ENCODE results near the gene RBM42. TPM values are rescaled to one million over a fixed set of nuclear protein-coding genes. Genes with fewer than 3 reads are reported as not detected.

Gene RBM42
- total and polyA plus RNA-seq, 9 of the 15 experiments (the other 6 are each of a cell fraction or from before 2014, with no cell fraction given): 5.7 to 149 (median 32.4) TPM

GRCh38 chr19:35628565-35629331 is at the start of gene RBM42 (continued):
- peak; percentile 73 for TF ChIP-seq ZZZ3 (IDR thresholded peaks at IDR 0.05)
- no peak for TF ChIP-seq MEF2A (IDR thresholded peaks at IDR 0.05; ENCODE audit: control insufficient read depth, low read depth, low read length)
- TF ChIP-seq ZNF324 (CRISPR knock-in tag; IDR thresholded peaks at IDR 0.05): peak; percentile 29; the same call in 1 of the 2 replicates
- TF ChIP-seq ZNF197 (CRISPR knock-in tag; IDR thresholded peaks at IDR 0.05; ENCODE audit: low read depth): no peak
- no peak for TF ChIP-seq ZNF717 (CRISPR knock-in tag; IDR thresholded peaks at IDR 0.05)
- no peak for TF ChIP-seq ZNF41 (CRISPR knock-in tag; conservative IDR thresholded peaks at IDR 0.05)
- TF ChIP-seq GMEB1 (CRISPR knock-in tag; IDR thresholded peaks at IDR 0.05): peak; percentile 67
- TF ChIP-seq PRMT5 (CRISPR knock-in tag; IDR thresholded peaks at IDR 0.05): no peak
- TF ChIP-seq GABPB2 (CRISPR knock-in tag; conservative IDR thresholded peaks at IDR 0.05): no peak; the same call in 1 of the 2 replicates
- no peak for TF ChIP-seq BRF1 (IDR thresholded peaks at IDR 0.05; ENCODE audit: borderline replicate concordance, extremely low read depth, insufficient read length)
- TF ChIP-seq, protein P1, sequence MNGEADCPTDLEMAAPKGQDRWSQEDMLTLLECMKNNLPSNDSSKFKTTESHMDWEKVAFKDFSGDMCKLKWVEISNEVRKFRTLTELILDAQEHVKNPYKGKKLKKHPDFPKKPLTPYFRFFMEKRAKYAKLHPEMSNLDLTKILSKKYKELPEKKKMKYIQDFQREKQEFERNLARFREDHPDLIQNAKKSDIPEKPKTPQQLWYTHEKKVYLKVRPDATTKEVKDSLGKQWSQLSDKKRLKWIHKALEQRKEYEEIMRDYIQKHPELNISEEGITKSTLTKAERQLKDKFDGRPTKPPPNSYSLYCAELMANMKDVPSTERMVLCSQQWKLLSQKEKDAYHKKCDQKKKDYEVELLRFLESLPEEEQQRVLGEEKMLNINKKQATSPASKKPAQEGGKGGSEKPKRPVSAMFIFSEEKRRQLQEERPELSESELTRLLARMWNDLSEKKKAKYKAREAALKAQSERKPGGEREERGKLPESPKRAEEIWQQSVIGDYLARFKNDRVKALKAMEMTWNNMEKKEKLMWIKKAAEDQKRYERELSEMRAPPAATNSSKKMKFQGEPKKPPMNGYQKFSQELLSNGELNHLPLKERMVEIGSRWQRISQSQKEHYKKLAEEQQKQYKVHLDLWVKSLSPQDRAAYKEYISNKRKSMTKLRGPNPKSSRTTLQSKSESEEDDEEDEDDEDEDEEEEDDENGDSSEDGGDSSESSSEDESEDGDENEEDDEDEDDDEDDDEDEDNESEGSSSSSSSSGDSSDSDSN (IDR thresholded peaks at IDR 0.05; ENCODE audit: borderline replicate concordance in 1 of 2, low read depth in 2 of 2, low read length in 2 of 2): peak in 1 of 2 experiments; percentile 56; a peak in 1 of 4 replicates
- TF ChIP-seq SIN3A (IDR thresholded peaks at IDR 0.05; ENCODE audit: borderline replicate concordance in 2 of 2, control insufficient read depth in 1 of 2, low read depth in 2 of 2, low read length in 2 of 2): peak; percentile 83 to 95
- TF ChIP-seq, protein P2, sequence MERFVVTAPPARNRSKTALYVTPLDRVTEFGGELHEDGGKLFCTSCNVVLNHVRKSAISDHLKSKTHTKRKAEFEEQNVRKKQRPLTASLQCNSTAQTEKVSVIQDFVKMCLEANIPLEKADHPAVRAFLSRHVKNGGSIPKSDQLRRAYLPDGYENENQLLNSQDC (CRISPR knock-in tag; IDR thresholded peaks at IDR 0.05): no peak
- no peak for TF ChIP-seq U2AF2 (optimal IDR thresholded peaks at IDR 0.05; ENCODE audit: low read depth, low read length)
- TF ChIP-seq XRCC3 (IDR thresholded peaks at IDR 0.05): no peak
- 0 out of 2 replicates have a peak, but pooled peaks have one; percentile 12 for TF ChIP-seq EP300 (IDR thresholded peaks at IDR 0.05; ENCODE audit: low read length)
- TF ChIP-seq HMGN3 (IDR thresholded peaks at IDR 0.05; ENCODE audit: borderline replicate concordance, extremely low read depth, insufficient read length, low read depth, low read length): no peak
- no peak for TF ChIP-seq THRB (CRISPR knock-in tag; conservative IDR thresholded peaks at IDR 0.05)
- no peak for TF ChIP-seq NR2C2 (CRISPR knock-in tag; IDR thresholded peaks at IDR 0.05)
- TF ChIP-seq NR2C2 (tag; IDR thresholded peaks at IDR 0.05): peak; percentile 67
- TF ChIP-seq, protein P3, sequence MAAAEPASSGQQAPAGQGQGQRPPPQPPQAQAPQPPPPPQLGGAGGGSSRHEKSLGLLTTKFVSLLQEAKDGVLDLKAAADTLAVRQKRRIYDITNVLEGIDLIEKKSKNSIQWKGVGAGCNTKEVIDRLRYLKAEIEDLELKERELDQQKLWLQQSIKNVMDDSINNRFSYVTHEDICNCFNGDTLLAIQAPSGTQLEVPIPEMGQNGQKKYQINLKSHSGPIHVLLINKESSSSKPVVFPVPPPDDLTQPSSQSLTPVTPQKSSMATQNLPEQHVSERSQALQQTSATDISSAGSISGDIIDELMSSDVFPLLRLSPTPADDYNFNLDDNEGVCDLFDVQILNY (CRISPR knock-in tag; IDR thresholded peaks at IDR 0.05): no peak
- no peak for TF ChIP-seq MIER1 (IDR thresholded peaks at IDR 0.05; ENCODE audit: low read depth)

All from K562 (cell line).